Thyroid gland (tissue), 4 donors: ENCODE results near the gene CRIM1. TPM values are rescaled to one million over a fixed set of nuclear protein-coding genes. Genes with fewer than 3 reads are reported as not detected.
A peak's percentile ranks its signal among the peaks of the same experiment; 100 is the strongest.

ENCODE experiments used
- DNase-seq, 2 donors: peaks; one replicate each; pipeline ENCODE4 v3.0.0-alpha.2; 2019
- H3K27ac ChIP-seq, 3 donors: fragments of 200-600 bp; sonication (generic); 1 replicate in 2 of 3; 2 replicates in 1 of 3; pipeline ENCODE4 v1.5.1; 2016 to 2019; ENCODE audit warnings: mild to moderate bottlenecking in 1 of 3, moderate library complexity in 1 of 3
- H3K27me3 ChIP-seq: fragments of 200-600 bp; sonication (generic); one replicate; pipeline ENCODE4 v1.5.1; 2019
- H3K36me3 ChIP-seq, 2 donors: fragments of 200-600 bp; sonication (generic); one replicate each; pipeline ENCODE4 v1.5.1; 2016 to 2019
- H3K4me1 ChIP-seq, 2 donors: fragments of 200-600 bp; sonication (generic); one replicate each; pipeline ENCODE4 v1.5.1; 2017 to 2019
- H3K4me3 ChIP-seq, 3 donors: fragments of 200-600 bp; sonication (generic); replicated peaks in 1 of 3; 1 replicate in 2 of 3; 2 replicates in 1 of 3; pipeline ENCODE4 v1.5.1; 2016; ENCODE audit warnings: mild to moderate bottlenecking in 1 of 3
- H3K9me3 ChIP-seq: fragments of 200-600 bp; sonication (generic); one replicate; pipeline ENCODE4 v1.5.1; 2017
- CTCF ChIP-seq, 6 experiments: fragments of 200-600 bp in 3 of 6; fragments of 450-650 bp in 3 of 6; sonication (generic) in 3 of 6; IDR thresholded peaks; one replicate each; pipeline ENCODE4 v1.5.1; 2016 to 2019; ENCODE audit warnings: antibody characterized with exemption in 6 of 6, mild to moderate bottlenecking in 2 of 6, inconsistent platforms in 1 of 6, moderate library complexity in 1 of 6
- POLR2A ChIP-seq, 2 donors: fragments of 450-650 bp; IDR thresholded peaks; one replicate each; pipeline ENCODE4 v1.6.1; 2017; ENCODE audit warnings: antibody characterized with exemption in 2 of 2, mild to moderate bottlenecking in 2 of 2, moderate library complexity in 1 of 2
- WGBS, 2 donors: methylation state at CpG; one replicate each; pipeline ENCODE4 v1.1.5; 2017; 5-methylcytosine and 5-hydroxymethylcytosine counted together
- intact Hi-C: fragments of 100-400 bp; cut with DNase I; formaldehyde crosslinking; loops from one replicate; pipeline ENCODE4 v1.15.1; 2023
- total RNA-seq, 4 donors: library from RNA; depleted of rRNA; stranded (reverse); fragments of >200 nt; gene quantifications; one replicate each; pipeline ENCODE4 v1.2.3, GENCODE V29; 2016

CRIM1 gene
- total RNA-seq, 4 donors from 2014 or later: 49.5 to 104 (median 71.5) TPM

GRCh38 chr2:36387258-36387916 lies 31.8 kb downstream of the CRIM1 start:
- 84 to 88% methylated on average over 2 of the region's 2 CpGs for WGBS, 2 donors
- Histone ChIP-seq H3K36me3 (no peaks in the 10 kb centered on the region), H3K27me3 (no peaks in the 10 kb centered on the region), H3K4me1 (peaks cover 37 to 40% of the 10 kb centered on the region in 2 donors), H3K27ac (peak overlapping the region in 1 of 3 donors; percentile 75), H3K4me3 (no peak overlapping the region), H3K9me3 (no peaks in the 10 kb centered on the region)
- intact Hi-C loops: no loop called here
- no peak for DNase-seq
- TF ChIP-seq POLR2A (IDR thresholded peaks at IDR 0.05) (no peak), CTCF (IDR thresholded peaks at IDR 0.05) (no peak)

- intact Hi-C loops: no loop called here
- TF ChIP-seq POLR2A (IDR thresholded peaks at IDR 0.05) (no peak), CTCF (IDR thresholded peaks at IDR 0.05) (no peak)
- H3K36me3 ChIP-seq: no peaks in the 10 kb centered on the region
- no peaks in the 10 kb centered on the region for H3K9me3 ChIP-seq
- no peak overlapping the region for H3K4me3 ChIP-seq
- H3K27me3 ChIP-seq: no peaks in the 10 kb centered on the region
- no peak for DNase-seq
- H3K27ac ChIP-seq: peak overlapping the region; percentile 57 to 75 (median 72)
- H3K4me1 ChIP-seq: peaks cover 37 to 48% of the 10 kb centered on the region in 2 donors
- 89 to 93% methylated on average over 3 of the region's 3 CpGs for WGBS, 2 donors
Observed at GRCh38 chr2:36388472-36388871, 32.9 kb downstream of the CRIM1 start.

GRCh38 chr2:36389091-36389564 lies 33.5 kb downstream of the CRIM1 start:
- Histone ChIP-seq H3K4me1 (peaks cover 43 to 55% of the 10 kb centered on the region in 2 donors), H3K4me3 (no peak overlapping the region), H3K36me3 (no peaks in the 10 kb centered on the region), H3K27me3 (no peaks in the 10 kb centered on the region), H3K27ac (peak overlapping the region; percentile 57 to 75 (median 72)), H3K9me3 (no peaks in the 10 kb centered on the region)
- WGBS, 2 donors: 20 to 31% methylated on average over 5 of the region's 5 CpGs
- peak; percentile 45 to 60 for DNase-seq
- intact Hi-C loops: no loop called here
- TF ChIP-seq CTCF (IDR thresholded peaks at IDR 0.05) (no peak), POLR2A (IDR thresholded peaks at IDR 0.05) (no peak)

GRCh38 chr2:36389577-36389976 lies 34.0 kb downstream of the CRIM1 start:
- Histone ChIP-seq H3K27ac (peak overlapping the region; percentile 57 to 75 (median 72)), H3K9me3 (no peaks in the 10 kb centered on the region), H3K27me3 (no peaks in the 10 kb centered on the region), H3K4me1 (peaks cover 47 to 59% of the 10 kb centered on the region in 2 donors), H3K4me3 (no peak overlapping the region), H3K36me3 (no peaks in the 10 kb centered on the region)
- peak in 1 of 2 donors; percentile 25 for DNase-seq
- 35 to 41% methylated on average over 3 of the region's 3 CpGs for WGBS, 2 donors
- intact Hi-C loops: no loop called here
- no peak for TF ChIP-seq CTCF (IDR thresholded peaks at IDR 0.05)
- peak in 1 of 2 donors; percentile 7 for TF ChIP-seq POLR2A (IDR thresholded peaks at IDR 0.05)

GRCh38 chr2:36392571-36393255 lies 37.1 kb downstream of the CRIM1 start:
- Histone ChIP-seq H3K4me3 (no peak overlapping the region), H3K4me1 (peaks cover 45 to 59% of the 10 kb centered on the region in 2 donors), H3K27ac (no peak overlapping the region), H3K27me3 (no peaks in the 10 kb centered on the region), H3K9me3 (no peaks in the 10 kb centered on the region), H3K36me3 (no peaks in the 10 kb centered on the region)
- TF ChIP-seq POLR2A (IDR thresholded peaks at IDR 0.05): no peak
- TF ChIP-seq CTCF (IDR thresholded peaks at IDR 0.05): no peak
- 86 to 90% methylated on average over 5 of the region's 5 CpGs for WGBS, 2 donors
- intact Hi-C loops: no loop called here
- DNase-seq: no peak
